ENCODE data around the gene ZNF429.

ZNF429 gene

GRCh38 chr19:21581646-21582240 is 76.3 kb downstream of the ZNF429 start:
- no peak overlapping the region for H3K4me3 ChIP-seq (ENCODE audit: low read length)
- DNase-seq (ENCODE audit: low read depth) = no peak
- no peak for TF ChIP-seq CTCF (conservative IDR thresholded peaks at IDR 0.05; ENCODE audit: low read length)

- no peak for DNase-seq (ENCODE audit: low read depth)
- no peak overlapping the region for H3K4me3 ChIP-seq (ENCODE audit: low read length)
- TF ChIP-seq CTCF (conservative IDR thresholded peaks at IDR 0.05; ENCODE audit: low read length) = no peak
Observed at GRCh38 chr19:21584537-21584936, 79.1 kb downstream of the ZNF429 start.

- no peak for DNase-seq (ENCODE audit: low read depth)
- H3K4me3 ChIP-seq (ENCODE audit: low read length) = no peak overlapping the region
- TF ChIP-seq CTCF (conservative IDR thresholded peaks at IDR 0.05; ENCODE audit: low read length) = no peak
Observed at GRCh38 chr19:21585281-21585890, 80.0 kb downstream of the ZNF429 start.

- DNase-seq (ENCODE audit: low read depth) = no peak
- H3K4me3 ChIP-seq (ENCODE audit: low read length) = no peak overlapping the region
Observed at GRCh38 chr19:21586311-21587116, 81.1 kb downstream of the ZNF429 start.

GRCh38 chr19:21587117-21587461 is 81.7 kb downstream of the ZNF429 start:
- H3K4me3 ChIP-seq (ENCODE audit: low read length) = no peak overlapping the region
- DNase-seq (ENCODE audit: low read depth) = no peak
- no peak for TF ChIP-seq CTCF (conservative IDR thresholded peaks at IDR 0.05; ENCODE audit: low read length)

More at GRCh38 chr19:21586311-21587116, 81.1 kb downstream of the ZNF429 start:
- TF ChIP-seq CTCF (conservative IDR thresholded peaks at IDR 0.05; ENCODE audit: low read length) = no peak

- no peak overlapping the region for H3K4me3 ChIP-seq (ENCODE audit: low read length)
- no peak for TF ChIP-seq CTCF (conservative IDR thresholded peaks at IDR 0.05; ENCODE audit: low read length)
- no peak for DNase-seq (ENCODE audit: low read depth)
Observed at GRCh38 chr19:21587549-21587948, 82.1 kb downstream of the ZNF429 start.

All from AG10803 (cell line).